ENCODE measurements around the gene BRAT1. TPM values are rescaled to one million over a fixed set of nuclear protein-coding genes. Genes with fewer than 3 reads are reported as not detected.
"Not testable (repeated sequence)": the region's sequence is repeated elsewhere in the genome, so short reads cannot be mapped to it uniquely, and the experiment has no call there.

The BRAT1 gene
- total RNA-seq, 2 experiments from 2014 or later: 40.0 to 43.9 TPM

GRCh38 chr7:2593036-2593727 lies 37.9 kb upstream of the BRAT1 start:
- Mint-ChIP-seq H3K4me3 (no peak overlapping the region), H3K9me3 (no peaks in the 10 kb centered on the region), H3K27me3 (no peaks in the 10 kb centered on the region), H3K27ac (no peak overlapping the region), H3K36me3 (ENCODE audit: low read depth) (no peaks in the 10 kb centered on the region), H3K4me1 (no peaks in the 10 kb centered on the region)
- CTCF ChIA-PET: interaction anchor here (0.7 kb wide), 1 partner anchor 9 kb away, joined by 3 read pairs; no protein-coding TSS in a partner anchor
- POLR2A ChIA-PET: no interaction called here
- no peak for DNase-seq

- POLR2A ChIA-PET: no interaction called here
- H3K36me3 Mint-ChIP-seq (ENCODE audit: low read depth): no peaks in the 10 kb centered on the region
- no peak overlapping the region for H3K4me3 Mint-ChIP-seq
- H3K27ac Mint-ChIP-seq: peak overlapping the region; percentile 31
- CTCF ChIA-PET: interaction anchor here (0.7 kb wide), 1 partner anchor 10 kb away, joined by 3 read pairs; no protein-coding TSS in a partner anchor
- no peak for DNase-seq
- H3K9me3 Mint-ChIP-seq: no peaks in the 10 kb centered on the region
- no peaks in the 10 kb centered on the region for H3K27me3 Mint-ChIP-seq
- H3K4me1 Mint-ChIP-seq: no peaks in the 10 kb centered on the region
Measured at GRCh38 chr7:2592375-2592865, 37.1 kb upstream of the BRAT1 start.

- H3K36me3 Mint-ChIP-seq (ENCODE audit: low read depth); H3K27me3 Mint-ChIP-seq; H3K27ac Mint-ChIP-seq; DNase-seq; H3K4me1 Mint-ChIP-seq; H3K9me3 Mint-ChIP-seq; H3K4me3 Mint-ChIP-seq; POLR2A ChIA-PET: not testable (repeated sequence)
- CTCF ChIA-PET: interaction anchor here (1.3 kb wide), 1 partner anchor 12 kb away, joined by 4 read pairs; no protein-coding TSS in a partner anchor
Measured at GRCh38 chr7:2589941-2590340, 34.6 kb upstream of the BRAT1 start.

DNA sequence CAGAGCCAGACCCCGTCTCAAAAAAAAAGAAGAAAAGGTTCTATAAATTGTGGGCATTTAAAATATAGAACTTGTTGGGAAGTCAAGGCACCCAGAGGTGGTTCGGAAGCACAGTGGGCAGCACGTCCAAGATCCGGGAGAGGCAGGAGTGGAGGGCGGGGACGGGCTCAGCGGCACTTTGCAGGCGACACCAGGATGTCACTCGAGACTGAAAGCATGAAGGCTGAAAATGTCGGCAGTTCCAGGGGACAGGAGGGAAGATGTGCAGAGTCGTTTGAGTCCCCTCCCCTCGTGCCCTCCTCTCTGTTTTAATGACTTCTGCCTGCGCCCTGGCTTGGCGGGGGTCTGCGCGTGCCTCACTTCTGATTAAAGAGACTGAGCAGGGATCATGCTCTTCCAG lies 34.0 kb upstream of the BRAT1 start:
- POLR2A ChIA-PET: no interaction called here

GRCh38 chr7:2587778-2588177 lies 32.5 kb upstream of the BRAT1 start:
- ChIA-PET CTCF (no interaction called here), POLR2A (no interaction called here)
- Mint-ChIP-seq H3K9me3 (no peaks in the 10 kb centered on the region), H3K27me3 (no peaks in the 10 kb centered on the region), H3K4me3 (no peak overlapping the region), H3K27ac (no peak overlapping the region), H3K36me3 (ENCODE audit: low read depth) (peaks cover 2% of the 10 kb centered on the region), H3K4me1 (no peaks in the 10 kb centered on the region)
- no peak for DNase-seq

More for the DNA sequence above, 34.0 kb upstream of the BRAT1 start:
- H3K9me3 Mint-ChIP-seq: no peaks in the 10 kb centered on the region
- no peaks in the 10 kb centered on the region for H3K27me3 Mint-ChIP-seq
- DNase-seq: no peak
- CTCF ChIA-PET: interaction anchor here (1.3 kb wide), 1 partner anchor 12 kb away, joined by 4 read pairs; no protein-coding TSS in a partner anchor
- H3K4me3 Mint-ChIP-seq: no peak overlapping the region
- H3K4me1 Mint-ChIP-seq: no peaks in the 10 kb centered on the region
- H3K36me3 Mint-ChIP-seq (ENCODE audit: low read depth): peaks cover 2% of the 10 kb centered on the region
- H3K27ac Mint-ChIP-seq: no peak overlapping the region

GRCh38 chr7:2587134-2587533 lies 31.8 kb upstream of the BRAT1 start:
- peaks cover 2% of the 10 kb centered on the region for H3K36me3 Mint-ChIP-seq (ENCODE audit: low read depth)
- H3K9me3 Mint-ChIP-seq: no peaks in the 10 kb centered on the region
- DNase-seq: no peak
- POLR2A ChIA-PET: no interaction called here
- no peak overlapping the region for H3K27ac Mint-ChIP-seq
- CTCF ChIA-PET: no interaction called here
- no peaks in the 10 kb centered on the region for H3K27me3 Mint-ChIP-seq
- no peaks in the 10 kb centered on the region for H3K4me1 Mint-ChIP-seq
- H3K4me3 Mint-ChIP-seq: no peak overlapping the region

- CTCF ChIA-PET: interaction anchor here (1.4 kb wide), 1 partner anchor 8 kb away, joined by 3 read pairs; no protein-coding TSS in a partner anchor
- Mint-ChIP-seq H3K4me1 (no peaks in the 10 kb centered on the region), H3K4me3 (no peak overlapping the region), H3K9me3 (no peaks in the 10 kb centered on the region), H3K27ac (no peak overlapping the region), H3K36me3 (ENCODE audit: low read depth) (peaks cover 2% of the 10 kb centered on the region), H3K27me3 (no peaks in the 10 kb centered on the region)
- DNase-seq: no peak
- POLR2A ChIA-PET: no interaction called here
Measured at GRCh38 chr7:2586326-2587020, 31.1 kb upstream of the BRAT1 start.

DNA sequence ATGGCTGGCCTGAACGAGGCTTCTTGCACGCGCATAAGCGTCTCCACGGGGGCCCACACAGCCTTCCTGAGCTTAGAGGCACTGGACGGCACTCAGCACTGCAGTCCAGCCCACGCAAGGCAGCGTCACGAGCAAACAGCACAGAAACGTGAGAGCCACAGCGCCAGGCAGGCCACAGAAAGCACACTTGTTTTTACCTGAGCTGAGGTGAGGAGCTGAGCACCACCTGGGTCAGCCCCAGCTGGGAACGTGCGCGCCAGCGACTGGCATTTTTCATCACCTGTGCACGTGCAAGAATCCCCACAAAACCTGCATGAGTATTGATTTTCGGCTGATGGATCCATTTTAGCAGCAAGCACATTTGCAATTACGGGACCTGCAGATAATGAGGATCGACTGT lies 30.1 kb upstream of the BRAT1 start:
- ChIA-PET POLR2A (no interaction called here), CTCF (interaction anchor here (1.4 kb wide), 1 partner anchor 9 kb away, joined by 3 read pairs; no protein-coding TSS in a partner anchor)
- Mint-ChIP-seq H3K27me3 (no peaks in the 10 kb centered on the region), H3K27ac (no peak overlapping the region), H3K4me1 (no peaks in the 10 kb centered on the region), H3K4me3 (no peak overlapping the region), H3K9me3 (no peaks in the 10 kb centered on the region), H3K36me3 (ENCODE audit: low read depth) (peaks cover 2% of the 10 kb centered on the region)
- no peak for DNase-seq

GRCh38 chr7:2583798-2584580 lies 28.7 kb upstream of the BRAT1 start:
- H3K36me3 Mint-ChIP-seq (ENCODE audit: low read depth): peaks cover 2% of the 10 kb centered on the region
- ChIA-PET CTCF (no interaction called here), POLR2A (no interaction called here)
- H3K4me1 Mint-ChIP-seq: no peaks in the 10 kb centered on the region
- no peaks in the 10 kb centered on the region for H3K27me3 Mint-ChIP-seq
- H3K4me3 Mint-ChIP-seq: no peak overlapping the region
- DNase-seq: no peak
- H3K9me3 Mint-ChIP-seq: no peaks in the 10 kb centered on the region
- no peak overlapping the region for H3K27ac Mint-ChIP-seq

- H3K4me1 Mint-ChIP-seq: no peaks in the 10 kb centered on the region
- DNase-seq: no peak
- H3K36me3 Mint-ChIP-seq (ENCODE audit: low read depth): peaks cover 3% of the 10 kb centered on the region
- no peak overlapping the region for H3K27ac Mint-ChIP-seq
- H3K27me3 Mint-ChIP-seq: no peaks in the 10 kb centered on the region
- CTCF ChIA-PET: no interaction called here
- no peaks in the 10 kb centered on the region for H3K9me3 Mint-ChIP-seq
- H3K4me3 Mint-ChIP-seq: no peak overlapping the region
- POLR2A ChIA-PET: no interaction called here
Measured at GRCh38 chr7:2582006-2582735, 26.8 kb upstream of the BRAT1 start.

- CTCF ChIA-PET: no interaction called here
Measured at GRCh38 chr7:2580636-2581035, 25.3 kb upstream of the BRAT1 start.

GRCh38 chr7:2577914-2578680 lies 22.8 kb upstream of the BRAT1 start:
- CTCF ChIA-PET: interaction anchor here (0.6 kb wide), 1 partner anchor 192 kb away, joined by 3 read pairs; no protein-coding TSS in a partner anchor
- H3K9me3 Mint-ChIP-seq: peaks cover 2% of the 10 kb centered on the region

More at GRCh38 chr7:2580636-2581035, 25.3 kb upstream of the BRAT1 start:
- H3K9me3 Mint-ChIP-seq: peaks cover 2% of the 10 kb centered on the region
- POLR2A ChIA-PET: no interaction called here
- H3K36me3 Mint-ChIP-seq (ENCODE audit: low read depth): peaks cover 12% of the 10 kb centered on the region
- H3K4me3 Mint-ChIP-seq: no peak overlapping the region
- H3K4me1 Mint-ChIP-seq: peaks cover 5% of the 10 kb centered on the region
- no peak for DNase-seq
- no peaks in the 10 kb centered on the region for H3K27me3 Mint-ChIP-seq
- no peak overlapping the region for H3K27ac Mint-ChIP-seq

More at GRCh38 chr7:2577914-2578680, 22.8 kb upstream of the BRAT1 start:
- H3K4me3 Mint-ChIP-seq: no peak overlapping the region
- no peak overlapping the region for H3K27ac Mint-ChIP-seq
- POLR2A ChIA-PET: no interaction called here
- peaks cover 11% of the 10 kb centered on the region for H3K36me3 Mint-ChIP-seq (ENCODE audit: low read depth)
- no peak for DNase-seq
- peaks cover 18% of the 10 kb centered on the region for H3K4me1 Mint-ChIP-seq
- no peaks in the 10 kb centered on the region for H3K27me3 Mint-ChIP-seq

All from activated CD4-positive, alpha-beta T cell treated with anti-CD3 and anti-CD28 coated beads, Interleukin-2, amount 10 ng/mL, durations not matched to agents 7 days and 5 days (primary cell).